Effector CD4-positive, alpha-beta T cell (primary cell): ENCODE measurements around the gene LIMA1.
"Not testable (repeated sequence)": the region's sequence is repeated elsewhere in the genome, so short reads cannot be mapped to it uniquely, and the experiment has no call there.

Experiments used
- DNase-seq: peaks from one replicate; pipeline ENCODE4 v3.0.0-alpha.2; 2020

The LIMA1 gene

DNA sequence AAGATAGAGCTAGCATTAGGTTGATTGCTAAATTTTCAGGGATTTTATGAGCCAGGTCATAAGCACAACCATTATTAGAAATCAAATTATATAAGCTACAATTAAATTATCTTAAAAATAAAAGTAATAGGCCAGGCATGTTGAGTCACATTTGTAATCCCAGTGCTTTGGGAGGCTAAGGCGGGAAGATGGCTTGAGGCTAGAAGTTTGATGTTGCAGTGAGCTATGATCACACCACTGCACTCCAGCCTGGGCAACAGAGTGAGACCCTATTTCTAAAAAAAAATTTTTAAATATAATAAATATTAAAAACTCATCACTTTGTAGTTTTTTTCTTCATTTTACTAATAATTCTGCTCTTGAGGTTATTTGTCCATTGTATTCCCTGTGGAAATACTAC lies 1.9 kb upstream of the LIMA1 start:
- DNase-seq, result no peak

DNA sequence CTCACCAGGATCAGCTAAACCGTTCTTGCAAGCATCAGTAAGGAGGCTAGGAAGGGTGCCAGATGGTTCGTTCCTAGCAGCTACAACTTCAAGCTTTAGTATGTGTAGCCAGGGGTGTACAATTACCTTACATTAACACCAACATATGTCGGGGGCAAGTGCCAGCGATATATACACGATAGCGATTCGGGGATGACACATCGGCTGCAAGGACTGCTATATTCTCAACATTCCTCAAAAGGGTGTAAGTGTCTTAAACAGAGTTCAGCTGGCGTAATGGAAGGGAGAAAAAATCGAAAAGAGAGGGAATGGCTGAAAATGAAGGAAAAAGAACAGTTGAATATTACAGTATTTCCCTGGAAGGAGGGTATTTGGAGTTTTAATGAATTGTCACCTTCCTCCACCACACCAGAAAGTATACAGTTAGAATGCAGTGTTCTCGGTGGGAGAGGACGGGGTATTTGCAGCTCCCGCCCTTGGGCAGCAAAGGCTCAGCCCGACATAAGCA lies 545 bp downstream of the LIMA1 start:
- no peak for DNase-seq

DNA sequence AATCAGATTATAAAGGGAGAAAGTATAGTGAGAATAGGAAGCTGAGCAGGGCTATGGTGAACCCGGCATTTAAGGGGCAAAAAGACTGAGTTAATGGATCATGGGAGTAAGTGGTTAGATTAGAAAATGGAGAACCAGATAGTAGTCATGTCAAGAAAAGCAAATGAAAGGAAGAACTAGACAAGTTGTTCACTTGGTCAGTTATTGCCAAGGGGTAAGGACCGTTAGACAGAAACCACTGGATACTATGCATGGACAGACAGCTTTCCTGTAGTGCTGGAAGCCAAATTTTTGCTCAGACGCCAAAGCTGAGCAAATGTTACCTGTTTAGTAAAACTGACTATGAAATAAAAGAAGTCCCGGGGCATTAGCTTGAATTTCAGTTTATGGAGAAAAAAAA lies 3.8 kb downstream of the LIMA1 start:
- no peak for DNase-seq

DNA sequence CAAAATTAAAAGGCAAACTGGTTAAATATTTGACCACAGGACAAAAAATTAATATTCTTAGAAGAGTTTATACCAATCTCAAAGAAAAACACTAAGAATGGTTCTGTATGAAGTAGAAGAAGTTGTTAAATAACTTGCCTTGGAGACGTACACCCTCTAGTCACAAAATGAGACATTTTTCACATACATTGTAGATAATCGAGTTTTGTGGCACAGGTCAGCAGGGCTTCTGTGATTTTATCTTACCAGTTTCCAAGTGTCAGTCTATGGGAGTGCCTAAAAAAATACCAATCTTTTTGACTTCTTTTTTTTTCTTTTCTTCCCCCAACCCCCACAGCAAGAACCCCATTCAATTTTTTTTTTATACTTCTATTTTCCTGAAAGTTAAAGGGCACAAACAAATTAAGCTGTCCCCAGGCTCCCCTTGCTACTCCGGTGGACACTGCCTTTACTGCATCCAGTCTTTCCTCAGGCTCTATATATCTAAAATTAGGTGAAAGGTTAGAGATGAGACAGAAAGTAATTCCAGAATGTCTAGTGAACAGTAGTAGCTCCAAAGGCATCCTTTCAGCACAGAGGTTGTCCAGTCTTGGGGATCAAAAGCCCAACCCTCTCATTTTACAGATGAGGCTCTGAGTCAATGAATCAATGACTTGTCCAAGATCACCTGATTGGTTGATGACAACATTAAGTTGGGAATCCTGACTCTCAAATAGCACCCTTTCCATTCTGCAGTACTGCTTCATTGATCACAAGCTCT lies 6.2 kb downstream of the LIMA1 start:
- no peak for DNase-seq

DNA sequence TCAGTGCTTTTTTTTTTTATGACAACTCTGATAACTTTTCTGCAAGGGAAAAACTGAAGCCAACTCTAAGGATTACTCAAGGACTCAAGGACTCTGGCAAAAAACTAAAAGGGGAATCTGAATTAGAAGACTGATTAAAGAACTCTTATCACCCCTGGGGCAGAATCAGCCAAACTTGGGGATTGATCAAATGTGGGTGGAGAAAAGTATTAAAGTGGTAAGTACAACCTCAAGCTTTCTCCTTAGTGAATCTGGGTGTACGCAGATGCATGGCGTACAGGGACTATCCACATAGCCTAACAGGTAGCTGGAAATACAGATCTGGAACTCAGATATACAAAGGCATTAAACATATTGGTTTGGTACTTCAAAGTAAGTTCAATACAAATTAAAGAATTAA lies 7.3 kb downstream of the LIMA1 start:
- DNase-seq, result no peak

DNA sequence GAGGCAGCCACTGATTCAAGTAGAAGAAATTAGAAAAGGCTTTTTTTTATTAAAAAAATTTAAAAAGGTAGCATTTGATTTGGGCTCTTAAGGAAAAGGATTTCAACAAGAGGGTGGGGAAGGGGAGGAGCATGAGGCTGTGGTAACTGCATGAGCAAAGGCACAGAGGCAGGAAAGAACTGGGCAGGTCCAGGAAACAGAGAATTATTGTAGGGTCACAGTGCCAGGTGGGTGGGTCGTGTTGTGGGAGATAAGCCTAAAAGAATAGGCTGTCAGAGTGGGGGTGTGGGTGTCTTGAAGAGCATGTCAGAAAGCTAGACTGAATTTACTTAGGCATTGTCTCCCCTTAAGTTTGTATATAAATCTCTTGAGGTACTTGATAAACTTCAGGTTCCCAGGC lies 7.8 kb downstream of the LIMA1 start:
- DNase-seq, result no peak

DNA sequence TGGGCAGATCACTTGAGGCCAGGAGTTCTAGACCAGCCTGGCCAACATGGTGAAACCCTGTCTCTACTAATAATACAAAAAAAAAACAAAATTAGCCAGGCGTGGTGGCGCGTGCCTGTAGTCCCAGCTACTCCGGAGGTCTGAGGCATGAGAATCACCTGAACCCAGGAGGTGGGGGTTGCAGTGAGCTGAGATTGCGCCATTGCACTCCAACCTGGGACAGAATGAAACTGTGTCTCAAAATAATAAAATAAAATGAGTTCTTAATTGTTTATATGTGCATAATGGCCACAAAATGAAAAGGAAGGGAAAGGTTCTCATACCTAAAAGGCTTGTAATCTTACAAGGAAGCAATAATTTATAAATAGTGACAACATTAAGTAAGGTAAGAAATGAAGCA lies 8.2 kb downstream of the LIMA1 start:
- not testable (repeated sequence) for DNase-seq

DNA sequence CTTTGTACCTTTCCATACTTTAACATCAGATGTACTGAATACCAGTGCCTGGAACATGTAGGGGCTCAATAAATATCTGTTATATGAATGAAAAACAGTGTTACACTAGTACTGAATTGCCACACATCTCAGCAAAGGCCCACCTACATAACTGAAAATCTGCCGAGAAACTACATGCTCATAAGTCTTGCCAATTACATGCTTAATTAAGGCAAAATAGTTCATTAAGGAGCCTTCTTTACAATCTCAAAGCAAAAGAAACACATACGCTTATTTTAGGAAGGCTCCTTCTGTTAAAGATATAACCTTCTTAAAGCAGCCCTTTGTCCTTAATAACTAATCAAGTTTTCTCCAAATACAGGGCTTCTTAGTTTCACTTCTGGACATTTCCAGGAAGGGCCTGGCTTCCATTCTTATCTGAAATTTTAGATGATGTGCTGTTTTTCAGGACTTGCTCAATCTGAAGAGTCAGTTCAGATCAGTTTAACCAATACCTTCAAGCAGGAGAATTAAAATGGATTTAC lies 11.5 kb downstream of the LIMA1 start:
- DNase-seq, result no peak

DNA sequence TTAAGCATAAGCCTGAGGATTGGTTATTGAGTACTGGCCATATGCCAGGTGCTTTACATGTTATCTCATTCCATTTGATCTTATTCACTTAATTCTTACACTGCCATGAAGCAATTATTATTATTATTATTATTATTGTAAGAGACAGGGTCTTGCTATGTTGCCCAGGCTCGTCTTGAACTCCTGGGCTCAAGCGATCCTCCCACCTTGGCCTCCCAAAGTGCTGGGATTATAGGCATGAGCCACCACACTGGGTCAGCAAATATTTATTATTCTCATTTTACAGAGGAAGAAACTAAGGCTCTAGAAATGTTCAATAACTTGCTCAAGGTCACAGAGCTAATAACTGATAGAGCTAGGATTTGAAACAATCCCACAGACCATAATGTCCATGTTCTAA lies 14.8 kb downstream of the LIMA1 start:
- no peak for DNase-seq

DNA sequence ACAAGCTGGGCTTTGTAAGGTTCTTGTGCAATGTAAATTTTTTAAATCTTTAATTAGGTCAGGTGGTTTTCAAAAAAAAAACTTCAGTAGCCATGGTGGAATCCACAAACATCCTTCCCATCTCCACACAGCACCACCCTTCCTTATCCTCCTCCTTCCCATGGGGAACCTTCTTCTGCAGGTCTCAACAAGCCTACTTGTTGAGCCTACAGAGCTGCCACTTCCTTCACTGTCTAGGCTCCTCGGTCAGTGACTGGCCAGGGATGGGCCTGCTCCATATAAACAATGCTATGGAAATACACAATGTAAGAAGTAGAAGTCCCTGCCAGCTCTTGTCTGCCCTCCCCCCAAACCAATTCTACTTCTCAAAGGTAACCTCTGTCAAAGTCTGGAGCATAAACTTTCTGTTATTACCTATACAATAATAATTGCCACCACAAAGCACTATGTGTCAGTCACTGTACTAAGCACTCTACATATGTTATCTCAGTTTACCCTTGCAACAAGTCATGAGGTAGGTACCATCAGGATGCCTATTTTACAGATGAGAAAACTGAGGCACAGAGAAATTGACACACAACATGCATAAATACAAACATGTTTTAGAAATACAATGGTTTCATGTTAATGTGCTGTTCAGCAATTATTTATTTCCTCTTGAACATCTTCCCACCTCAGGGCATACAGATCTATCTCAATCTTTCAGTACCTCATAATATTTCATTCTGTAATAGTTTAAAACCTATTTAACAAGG lies 17.4 kb downstream of the LIMA1 start:
- no peak for DNase-seq

DNA sequence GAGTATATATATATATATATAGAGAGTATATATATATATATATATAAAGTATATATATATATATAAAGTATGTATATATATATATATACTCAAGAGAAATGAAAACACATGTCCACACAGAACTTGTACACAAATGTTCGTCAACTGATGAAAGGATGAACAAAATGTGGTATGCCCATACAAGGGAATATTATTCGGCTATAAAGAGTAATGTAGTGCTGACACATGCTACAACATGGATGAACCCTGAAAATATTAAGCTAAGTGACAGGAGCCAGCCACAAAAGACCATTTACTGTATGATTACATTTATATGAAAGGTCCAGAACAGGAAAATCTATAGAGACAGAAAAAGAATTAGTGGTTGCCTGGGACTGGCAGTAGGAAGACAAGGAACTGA lies 19.5 kb downstream of the LIMA1 start:
- DNase-seq, result no peak

DNA sequence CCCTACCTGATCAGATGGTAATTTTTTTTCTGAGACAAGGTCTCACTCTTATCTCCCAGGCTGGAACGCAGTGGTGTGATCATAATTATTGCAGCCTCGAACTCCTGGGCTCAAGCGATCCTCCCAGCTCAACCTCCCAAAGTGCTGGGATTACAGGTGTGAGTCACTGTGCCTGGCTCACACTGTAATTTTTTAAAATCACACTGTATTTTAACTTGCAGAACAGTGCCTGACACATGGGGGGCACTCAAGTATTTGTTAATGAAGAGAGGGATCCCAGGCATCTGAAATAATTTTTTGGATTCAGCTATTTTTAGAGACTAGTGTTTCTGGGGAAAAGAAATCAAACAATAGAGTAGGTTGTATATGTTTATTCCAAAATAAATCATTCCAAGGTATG lies 21.7 kb downstream of the LIMA1 start:
- DNase-seq, result no peak

DNA sequence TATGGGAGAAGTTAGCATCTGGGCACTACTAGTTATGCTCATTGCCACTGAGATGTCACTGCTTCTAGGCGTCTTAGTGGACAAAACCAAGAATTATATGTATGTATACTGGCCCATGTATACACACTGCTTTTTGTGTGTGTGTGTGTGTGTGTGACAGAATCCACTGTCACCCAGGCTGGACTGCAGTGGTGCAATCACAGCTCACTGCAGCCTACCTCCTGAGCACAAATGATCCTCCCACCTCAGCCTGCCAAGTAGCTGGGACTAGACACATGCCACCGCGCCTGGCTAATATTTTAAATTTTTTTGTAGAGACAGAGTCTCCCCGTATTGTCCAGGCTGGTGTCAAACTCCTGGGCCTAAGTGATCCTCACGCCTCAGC lies 25.2 kb downstream of the LIMA1 start:
- no peak for DNase-seq

DNA sequence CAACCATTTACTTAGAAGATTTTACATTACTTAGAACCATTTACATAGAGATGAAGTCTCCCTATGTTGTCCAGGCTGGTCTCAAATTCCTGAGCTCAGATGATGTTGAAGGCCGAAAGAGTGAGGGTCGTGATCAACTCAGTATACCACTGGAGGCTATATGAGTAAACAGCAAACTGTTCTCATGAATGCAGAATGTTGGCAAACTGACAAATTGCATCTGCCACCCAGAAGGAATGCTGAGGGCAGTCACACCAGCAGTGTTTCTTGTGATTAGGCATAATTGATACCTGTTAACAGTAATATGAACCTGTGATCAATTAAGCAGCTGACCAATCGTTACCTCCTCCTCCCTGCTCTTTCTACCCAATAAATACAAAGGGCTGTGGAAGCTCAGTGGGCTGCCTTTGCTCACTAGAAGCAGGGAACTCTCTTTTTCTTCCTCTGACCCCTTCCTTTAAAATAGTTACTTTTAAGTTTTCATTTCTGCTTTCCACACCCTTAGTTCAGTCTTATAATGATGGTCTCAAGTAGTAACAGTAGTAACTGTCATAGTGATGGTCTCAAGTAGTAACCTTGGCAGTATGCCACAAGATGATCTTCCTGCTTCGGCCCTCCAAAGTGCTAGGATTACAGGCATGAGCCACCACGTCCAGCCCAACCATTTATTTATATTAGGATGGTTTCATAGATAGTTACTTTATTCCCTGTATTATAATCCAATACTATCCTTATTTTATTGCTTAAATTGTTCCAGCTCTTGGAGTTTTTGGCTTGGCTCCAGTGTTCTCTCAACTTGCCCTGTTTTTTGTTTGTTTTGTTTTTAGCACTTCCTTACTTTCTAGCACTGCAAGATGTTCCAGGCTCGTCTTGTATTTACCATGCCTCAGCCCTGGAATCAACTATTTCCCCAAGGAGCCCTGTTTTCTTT lies 25.8 kb downstream of the LIMA1 start:
- DNase-seq, result no peak

DNA sequence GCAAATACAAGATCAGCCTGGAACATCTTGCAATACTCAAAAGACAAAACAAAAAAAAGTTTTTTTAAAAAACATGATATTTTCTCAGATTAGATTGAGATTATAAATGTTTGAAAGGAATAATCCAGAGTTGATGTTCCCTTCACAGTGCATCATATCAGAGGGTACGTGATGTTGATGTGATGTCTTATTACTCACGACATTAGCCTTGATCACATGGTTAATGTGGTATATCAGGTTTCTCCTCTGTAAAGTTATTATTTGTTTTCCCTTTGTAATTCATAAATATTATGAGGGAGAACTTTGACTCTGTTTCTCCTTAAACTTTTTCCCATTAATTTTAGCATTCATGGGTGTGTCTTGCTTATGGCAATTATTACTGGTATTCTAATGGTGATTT lies 26.6 kb downstream of the LIMA1 start:
- no peak for DNase-seq

DNA sequence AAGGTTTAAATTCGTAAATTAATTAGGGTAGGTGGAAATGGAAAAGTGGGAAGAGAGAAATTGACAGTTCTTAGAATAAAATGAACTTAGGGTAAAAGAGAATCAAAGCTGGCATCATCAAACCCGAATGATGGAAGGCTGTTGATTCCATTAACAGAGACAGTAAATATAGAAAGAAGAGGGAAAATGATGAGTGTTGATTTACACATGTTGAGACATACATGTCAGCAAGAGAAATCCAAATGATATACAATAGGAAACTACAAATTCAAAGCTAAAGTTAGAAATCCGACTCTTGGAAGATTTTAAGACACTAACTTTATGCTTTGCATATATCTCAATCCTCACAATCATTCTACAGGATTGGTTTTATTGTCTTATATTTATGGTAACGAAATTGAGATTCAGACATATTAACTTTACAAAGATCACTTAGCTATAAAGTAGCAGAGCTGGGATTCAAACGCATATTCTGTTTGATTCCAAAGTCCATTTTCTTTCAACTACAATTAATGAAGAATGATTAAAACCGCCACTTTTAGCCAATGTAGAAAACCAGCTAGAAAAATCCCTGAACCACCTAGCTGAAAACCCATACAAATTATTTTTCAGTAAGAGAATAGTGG lies 30.2 kb downstream of the LIMA1 start:
- DNase-seq, result no peak

DNA sequence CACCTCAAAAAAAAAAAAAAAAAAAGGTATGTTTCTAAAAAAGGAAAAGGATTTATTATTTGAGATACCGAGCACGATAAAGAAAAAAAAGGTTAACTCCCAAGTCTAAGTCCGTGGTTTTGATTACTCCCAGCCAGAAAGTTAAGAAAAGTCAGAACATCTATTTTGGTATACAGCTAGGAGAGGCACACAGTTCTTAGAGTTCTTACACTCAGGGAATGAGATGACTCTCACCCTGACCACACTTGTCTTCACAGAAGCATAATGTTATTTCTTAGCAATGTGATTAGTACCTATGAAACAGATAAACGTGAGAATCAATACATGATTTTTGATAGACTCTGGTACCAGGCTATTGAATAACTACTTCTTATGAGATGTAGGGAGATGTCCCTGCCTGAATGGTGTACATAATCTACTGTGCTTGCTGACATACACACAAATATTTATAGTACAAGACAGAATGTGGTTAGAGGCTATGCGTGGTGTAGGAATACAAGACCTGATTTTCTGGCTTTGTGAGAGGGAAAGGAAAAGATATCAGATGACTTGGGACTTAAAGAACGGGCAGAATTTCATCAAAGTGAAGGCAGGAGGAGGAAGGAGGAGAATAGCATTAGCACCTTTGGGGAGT lies 31.6 kb downstream of the LIMA1 start:
- DNase-seq, result no peak

DNA sequence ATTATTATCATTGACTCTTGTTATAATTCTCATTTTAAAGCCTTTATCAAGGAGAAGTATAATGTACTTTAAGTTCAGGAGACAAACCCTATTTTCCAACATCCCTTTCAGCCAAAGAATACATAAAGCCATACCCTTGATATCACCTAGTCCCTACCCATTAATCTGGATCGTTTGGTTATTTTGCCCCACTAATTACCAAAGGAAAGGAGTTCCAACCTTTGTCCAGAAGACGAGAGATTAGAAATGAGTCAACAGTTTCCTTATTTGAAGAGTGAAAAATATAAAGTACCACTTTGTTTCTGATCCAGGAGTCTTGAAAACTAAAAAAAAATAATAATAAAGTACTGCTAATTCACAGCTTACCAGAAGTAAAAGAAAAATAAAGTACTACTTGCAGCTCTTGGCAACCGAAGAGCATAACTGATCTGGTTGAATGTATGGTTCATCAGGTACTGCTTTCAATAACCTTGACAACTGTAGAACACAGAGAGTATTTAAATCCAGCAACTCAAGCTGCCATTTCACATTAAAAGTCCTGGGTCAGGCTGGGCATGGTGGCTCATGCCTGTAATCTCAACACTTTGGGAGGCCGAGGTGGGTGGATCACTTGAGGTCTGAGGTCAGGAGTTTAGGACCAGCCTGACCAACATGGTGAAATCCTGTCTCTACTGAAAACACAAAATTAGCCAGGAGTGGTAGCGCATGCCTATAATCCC lies 33.7 kb downstream of the LIMA1 start:
- no peak for DNase-seq

DNA sequence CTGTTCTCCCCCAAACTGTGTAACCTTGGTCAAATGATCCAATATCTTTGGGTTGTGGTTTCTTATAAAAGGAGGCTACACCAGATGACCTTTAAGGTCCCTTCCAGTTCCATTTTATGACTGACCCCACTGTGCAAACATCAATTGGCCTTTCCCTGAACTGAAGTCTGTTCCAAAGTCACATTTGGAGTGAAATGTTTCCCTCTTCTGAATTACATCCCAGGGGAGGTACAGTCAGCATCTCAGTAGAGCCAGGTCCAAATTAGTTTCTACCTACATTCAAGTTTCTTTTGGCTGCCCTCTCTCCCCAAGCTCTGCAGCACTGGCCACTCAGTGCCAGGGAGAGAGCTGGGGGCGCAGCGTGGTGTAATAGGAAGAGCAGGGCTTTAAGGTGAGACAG lies 34.4 kb downstream of the LIMA1 start:
- DNase-seq, result no peak

DNA sequence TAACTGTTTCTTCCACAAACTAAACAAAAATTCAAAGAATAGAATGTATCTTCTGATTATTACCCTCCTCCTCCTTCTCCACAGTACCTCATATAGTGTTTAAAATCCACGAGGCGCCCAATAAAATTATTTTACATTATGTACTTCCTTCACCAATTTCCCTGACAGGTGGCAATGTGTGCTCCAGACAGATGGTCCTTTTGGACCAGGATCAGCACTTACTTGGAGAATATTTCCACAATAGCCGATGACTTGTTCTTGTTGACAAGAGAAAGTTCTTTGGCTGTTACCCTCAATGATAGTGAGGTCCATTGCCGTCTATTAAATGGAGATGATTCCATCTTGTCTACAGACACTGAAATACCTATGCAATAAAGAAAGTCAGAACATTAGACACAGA lies 34.9 kb downstream of the LIMA1 start:
- no peak for DNase-seq

DNA sequence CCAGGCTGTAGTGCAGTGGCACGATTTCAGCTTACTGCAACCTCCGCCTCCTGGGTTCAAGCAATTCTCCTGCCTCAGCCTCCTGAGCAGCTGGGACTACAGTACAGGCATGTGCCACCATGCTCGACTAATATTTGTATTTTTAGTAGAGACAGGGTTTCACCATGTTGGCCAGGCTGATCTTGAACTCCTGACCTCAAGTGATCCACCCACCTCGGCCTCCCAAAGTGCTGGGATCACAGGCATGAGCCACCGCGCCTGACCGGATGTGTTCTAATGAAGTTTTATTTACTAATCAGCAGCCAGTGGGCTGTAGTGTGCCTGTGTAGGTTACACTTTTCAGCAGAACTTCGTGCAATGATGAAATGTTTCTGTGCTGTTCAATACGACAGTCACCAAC lies 35.7 kb downstream of the LIMA1 start:
- DNase-seq, result not testable (repeated sequence)
